Measurements from ENCODE around the gene SLC38A2. TPM values are rescaled to one million over a fixed set of nuclear protein-coding genes. Genes with fewer than 3 reads are reported as not detected.

SLC38A2 gene
- total RNA-seq, 1 donor from 2014 or later, result 421 TPM

DNA sequence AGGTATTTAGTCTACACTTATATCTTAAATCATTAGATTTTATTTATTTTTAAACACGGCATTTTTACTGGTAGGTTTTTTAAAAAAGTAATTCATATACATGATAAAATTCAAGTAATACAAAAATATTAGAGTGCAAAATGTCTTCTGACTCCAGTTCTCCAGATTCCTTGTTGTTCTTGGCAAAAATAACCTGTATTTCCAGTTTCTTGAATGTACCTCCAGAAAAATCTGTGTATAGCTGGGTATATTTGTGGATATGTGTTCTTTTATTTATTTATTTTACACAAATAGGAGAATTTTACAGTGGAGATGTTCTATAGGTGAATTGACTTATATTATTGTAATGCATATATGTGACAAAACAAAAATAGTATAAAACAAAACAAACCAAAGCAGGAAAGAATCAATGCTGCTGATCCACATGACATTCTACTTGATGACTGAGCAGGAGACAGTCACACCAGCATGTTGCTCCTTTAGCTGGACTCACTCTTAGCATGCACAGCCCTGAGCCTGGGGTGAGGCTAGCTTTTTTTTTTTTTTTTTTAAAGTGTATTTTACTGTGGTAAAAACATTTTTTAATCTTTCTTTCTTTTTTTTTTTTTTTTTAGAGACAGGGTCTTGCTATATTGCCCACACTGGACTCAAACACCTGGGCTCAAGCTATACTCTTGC lies 42.2 kb upstream of the SLC38A2 start:
- Mint-ChIP-seq H3K27me3 (ENCODE audit: low read depth, unreplicated experiment) (no peaks in the 10 kb centered on the region), H3K4me3 (ENCODE audit: unreplicated experiment) (no peak overlapping the region), H3K36me3 (ENCODE audit: low read depth, unreplicated experiment) (no peaks in the 10 kb centered on the region), H3K9me3 (ENCODE audit: unreplicated experiment) (no peaks in the 10 kb centered on the region), H3K4me1 (ENCODE audit: low read depth, unreplicated experiment) (no peaks in the 10 kb centered on the region), H3K27ac (ENCODE audit: unreplicated experiment) (no peak overlapping the region)
- Histone ChIP-seq H3K9me3 (ENCODE audit: insufficient read depth, low read depth, low read length) (no peaks in the 10 kb centered on the region), H3K9ac (ENCODE audit: low read length) (no peak overlapping the region), H3K79me2 (ENCODE audit: insufficient read depth, low read length) (no peaks in the 10 kb centered on the region), H3K4me1 (ENCODE audit: insufficient read depth, low read length) (no peaks in the 10 kb centered on the region), H4K20me1 (ENCODE audit: insufficient read depth, low read length) (no peaks in the 10 kb centered on the region), H3K4me2 (ENCODE audit: low read length) (no peak overlapping the region), H3K27me3 (ENCODE audit: insufficient read depth, low read length) (no peaks in the 10 kb centered on the region), H3K36me3 (ENCODE audit: insufficient read depth, low read length) (no peaks in the 10 kb centered on the region), H3K4me3 (ENCODE audit: insufficient read depth, low read depth, low read length) (no peak overlapping the region), H3K27ac (ENCODE audit: low read depth, low read length) (no peak overlapping the region), H2AFZ (ENCODE audit: low read depth, low read length) (no peak overlapping the region)
- no peak for FAIRE-seq
- DNase-seq (ENCODE audit: low read depth), result no peak
- TF ChIP-seq, protein P1, sequence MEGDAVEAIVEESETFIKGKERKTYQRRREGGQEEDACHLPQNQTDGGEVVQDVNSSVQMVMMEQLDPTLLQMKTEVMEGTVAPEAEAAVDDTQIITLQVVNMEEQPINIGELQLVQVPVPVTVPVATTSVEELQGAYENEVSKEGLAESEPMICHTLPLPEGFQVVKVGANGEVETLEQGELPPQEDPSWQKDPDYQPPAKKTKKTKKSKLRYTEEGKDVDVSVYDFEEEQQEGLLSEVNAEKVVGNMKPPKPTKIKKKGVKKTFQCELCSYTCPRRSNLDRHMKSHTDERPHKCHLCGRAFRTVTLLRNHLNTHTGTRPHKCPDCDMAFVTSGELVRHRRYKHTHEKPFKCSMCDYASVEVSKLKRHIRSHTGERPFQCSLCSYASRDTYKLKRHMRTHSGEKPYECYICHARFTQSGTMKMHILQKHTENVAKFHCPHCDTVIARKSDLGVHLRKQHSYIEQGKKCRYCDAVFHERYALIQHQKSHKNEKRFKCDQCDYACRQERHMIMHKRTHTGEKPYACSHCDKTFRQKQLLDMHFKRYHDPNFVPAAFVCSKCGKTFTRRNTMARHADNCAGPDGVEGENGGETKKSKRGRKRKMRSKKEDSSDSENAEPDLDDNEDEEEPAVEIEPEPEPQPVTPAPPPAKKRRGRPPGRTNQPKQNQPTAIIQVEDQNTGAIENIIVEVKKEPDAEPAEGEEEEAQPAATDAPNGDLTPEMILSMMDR (IDR thresholded peaks at IDR 0.05; ENCODE audit: insufficient read depth, low read depth, low read length), result no peak
- no peak for TF ChIP-seq EZH2 (IDR thresholded peaks at IDR 0.05; ENCODE audit: insufficient read depth, low read length)

DNA sequence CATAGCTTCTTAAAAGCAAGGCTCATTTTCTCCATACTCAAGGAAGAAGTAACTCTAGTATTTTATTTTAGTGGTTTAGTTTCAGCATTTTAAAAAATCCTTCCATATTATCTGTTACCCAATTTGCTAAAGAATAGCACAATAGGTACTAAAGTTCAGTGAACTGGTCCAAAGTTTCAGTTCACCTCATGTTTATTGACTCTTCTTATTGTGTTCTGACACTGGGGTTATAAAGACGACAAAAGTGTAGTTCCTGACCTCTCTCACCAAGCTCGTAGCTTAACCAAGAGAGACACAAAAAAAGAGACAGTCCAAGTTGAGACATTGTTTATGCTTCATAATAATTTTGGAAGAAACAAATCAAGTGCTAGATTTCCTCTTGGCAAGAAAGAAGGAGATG lies 40.8 kb upstream of the SLC38A2 start:
- FAIRE-seq, result no peak
- no peaks in the 10 kb centered on the region for H3K27me3 ChIP-seq (ENCODE audit: insufficient read depth, low read length)
- H3K4me1 Mint-ChIP-seq (ENCODE audit: low read depth, unreplicated experiment), result no peaks in the 10 kb centered on the region

DNA sequence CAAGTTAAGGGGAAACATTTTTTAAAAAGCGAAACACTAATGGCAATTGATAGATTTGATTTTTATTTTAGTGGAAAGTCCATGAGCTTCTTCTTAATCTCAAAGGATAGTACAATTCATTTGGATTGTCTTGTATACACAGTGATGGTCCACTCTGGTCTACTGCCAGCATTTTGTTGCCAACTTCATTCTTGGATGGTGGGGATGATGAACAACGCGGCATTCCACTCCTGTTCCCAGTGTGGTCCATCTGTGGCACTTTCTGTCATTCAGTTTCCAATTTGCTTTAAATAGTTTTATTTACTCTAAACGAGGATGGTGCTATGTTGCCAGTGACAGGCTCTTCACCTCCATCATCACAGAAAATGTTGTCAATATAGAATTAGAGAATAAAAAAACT lies 40.3 kb upstream of the SLC38A2 start:
- H3K4me1 Mint-ChIP-seq (ENCODE audit: low read depth, unreplicated experiment), result no peaks in the 10 kb centered on the region
- H3K9me3 ChIP-seq (ENCODE audit: insufficient read depth, low read depth, low read length), result no peaks in the 10 kb centered on the region
- no peak overlapping the region for H2AFZ ChIP-seq (ENCODE audit: low read depth, low read length)
- no peaks in the 10 kb centered on the region for H3K9me3 Mint-ChIP-seq (ENCODE audit: unreplicated experiment)
- no peaks in the 10 kb centered on the region for H3K79me2 ChIP-seq (ENCODE audit: insufficient read depth, low read length)
- no peak overlapping the region for H3K27ac Mint-ChIP-seq (ENCODE audit: unreplicated experiment)
- no peaks in the 10 kb centered on the region for H3K4me1 ChIP-seq (ENCODE audit: insufficient read depth, low read length)
- TF ChIP-seq, protein P1 (IDR thresholded peaks at IDR 0.05; ENCODE audit: insufficient read depth, low read depth, low read length), result no peak
- no peak for TF ChIP-seq EZH2 (IDR thresholded peaks at IDR 0.05; ENCODE audit: insufficient read depth, low read length)
- H4K20me1 ChIP-seq (ENCODE audit: insufficient read depth, low read length), result no peaks in the 10 kb centered on the region
- no peaks in the 10 kb centered on the region for H3K27me3 ChIP-seq (ENCODE audit: insufficient read depth, low read length)
- no peak overlapping the region for H3K4me2 ChIP-seq (ENCODE audit: low read length)
- no peak overlapping the region for H3K4me3 Mint-ChIP-seq (ENCODE audit: unreplicated experiment)
- no peaks in the 10 kb centered on the region for H3K36me3 ChIP-seq (ENCODE audit: insufficient read depth, low read length)
- no peak overlapping the region for H3K9ac ChIP-seq (ENCODE audit: low read length)
- DNase-seq (ENCODE audit: low read depth) (no peak), FAIRE-seq (no peak)
- no peak overlapping the region for H3K27ac ChIP-seq (ENCODE audit: low read depth, low read length)
- H3K27me3 Mint-ChIP-seq (ENCODE audit: low read depth, unreplicated experiment), result no peaks in the 10 kb centered on the region
- H3K4me3 ChIP-seq (ENCODE audit: insufficient read depth, low read depth, low read length), result no peak overlapping the region
- no peaks in the 10 kb centered on the region for H3K36me3 Mint-ChIP-seq (ENCODE audit: low read depth, unreplicated experiment)

More for the DNA sequence above, 40.8 kb upstream of the SLC38A2 start:
- no peak overlapping the region for H3K4me3 Mint-ChIP-seq (ENCODE audit: unreplicated experiment)
- Histone ChIP-seq H3K79me2 (ENCODE audit: insufficient read depth, low read length) (no peaks in the 10 kb centered on the region), H3K4me1 (ENCODE audit: insufficient read depth, low read length) (no peaks in the 10 kb centered on the region), H3K27ac (ENCODE audit: low read depth, low read length) (no peak overlapping the region), H3K9me3 (ENCODE audit: insufficient read depth, low read depth, low read length) (no peaks in the 10 kb centered on the region), H4K20me1 (ENCODE audit: insufficient read depth, low read length) (no peaks in the 10 kb centered on the region), H3K9ac (ENCODE audit: low read length) (no peak overlapping the region), H2AFZ (ENCODE audit: low read depth, low read length) (no peak overlapping the region), H3K4me3 (ENCODE audit: insufficient read depth, low read depth, low read length) (no peak overlapping the region), H3K36me3 (ENCODE audit: insufficient read depth, low read length) (no peaks in the 10 kb centered on the region), H3K4me2 (ENCODE audit: low read length) (no peak overlapping the region)
- H3K36me3 Mint-ChIP-seq (ENCODE audit: low read depth, unreplicated experiment), result no peaks in the 10 kb centered on the region
- TF ChIP-seq, protein P1 (IDR thresholded peaks at IDR 0.05; ENCODE audit: insufficient read depth, low read depth, low read length), result no peak
- no peak for TF ChIP-seq EZH2 (IDR thresholded peaks at IDR 0.05; ENCODE audit: insufficient read depth, low read length)
- no peak overlapping the region for H3K27ac Mint-ChIP-seq (ENCODE audit: unreplicated experiment)
- H3K27me3 Mint-ChIP-seq (ENCODE audit: low read depth, unreplicated experiment), result no peaks in the 10 kb centered on the region
- no peaks in the 10 kb centered on the region for H3K9me3 Mint-ChIP-seq (ENCODE audit: unreplicated experiment)
- no peak for DNase-seq (ENCODE audit: low read depth)
